ENCODE measurements around the gene NFIA.

NFIA gene

DNA sequence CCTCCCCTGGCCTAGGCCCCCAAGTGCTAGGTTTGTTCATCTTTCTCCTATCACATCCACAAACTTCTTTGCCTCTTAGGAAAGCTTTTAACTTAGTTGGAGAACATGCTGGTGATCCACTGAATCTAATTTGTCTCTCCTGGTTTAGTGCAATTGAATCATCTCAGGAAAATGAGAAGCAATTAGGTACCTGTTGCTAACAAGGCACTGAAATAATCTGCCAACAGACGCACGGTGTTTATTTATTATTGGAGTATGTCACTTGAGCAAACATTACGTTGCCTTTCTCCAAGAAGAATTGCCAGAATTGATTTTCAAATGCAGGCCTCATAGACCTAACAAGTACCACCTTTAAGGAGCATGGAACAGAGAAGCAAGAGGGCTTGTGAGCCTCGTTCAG is 309.4 kb downstream of the NFIA start (continued):
- TF ChIP-seq, protein P1, sequence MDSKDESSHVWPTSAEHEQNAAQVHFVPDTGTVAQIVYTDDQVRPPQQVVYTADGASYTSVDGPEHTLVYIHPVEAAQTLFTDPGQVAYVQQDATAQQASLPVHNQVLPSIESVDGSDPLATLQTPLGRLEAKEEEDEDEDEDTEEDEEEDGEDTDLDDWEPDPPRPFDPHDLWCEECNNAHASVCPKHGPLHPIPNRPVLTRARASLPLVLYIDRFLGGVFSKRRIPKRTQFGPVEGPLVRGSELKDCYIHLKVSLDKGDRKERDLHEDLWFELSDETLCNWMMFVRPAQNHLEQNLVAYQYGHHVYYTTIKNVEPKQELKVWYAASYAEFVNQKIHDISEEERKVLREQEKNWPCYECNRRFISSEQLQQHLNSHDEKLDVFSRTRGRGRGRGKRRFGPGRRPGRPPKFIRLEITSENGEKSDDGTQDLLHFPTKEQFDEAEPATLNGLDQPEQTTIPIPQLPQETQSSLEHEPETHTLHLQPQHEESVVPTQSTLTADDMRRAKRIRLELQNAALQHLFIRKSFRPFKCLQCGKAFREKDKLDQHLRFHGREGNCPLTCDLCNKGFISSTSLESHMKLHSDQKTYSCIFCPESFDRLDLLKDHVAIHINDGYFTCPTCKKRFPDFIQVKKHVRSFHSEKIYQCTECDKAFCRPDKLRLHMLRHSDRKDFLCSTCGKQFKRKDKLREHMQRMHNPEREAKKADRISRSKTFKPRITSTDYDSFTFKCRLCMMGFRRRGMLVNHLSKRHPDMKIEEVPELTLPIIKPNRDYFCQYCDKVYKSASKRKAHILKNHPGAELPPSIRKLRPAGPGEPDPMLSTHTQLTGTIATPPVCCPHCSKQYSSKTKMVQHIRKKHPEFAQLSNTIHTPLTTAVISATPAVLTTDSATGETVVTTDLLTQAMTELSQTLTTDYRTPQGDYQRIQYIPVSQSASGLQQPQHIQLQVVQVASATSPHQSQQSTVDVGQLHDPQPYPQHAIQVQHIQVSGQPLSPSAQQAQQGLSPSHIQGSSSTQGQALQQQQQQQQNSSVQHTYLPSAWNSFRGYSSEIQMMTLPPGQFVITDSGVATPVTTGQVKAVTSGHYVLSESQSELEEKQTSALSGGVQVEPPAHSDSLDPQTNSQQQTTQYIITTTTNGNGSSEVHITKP (tag by site-specific recombination; IDR thresholded peaks at IDR 0.05), result no peak
- TF ChIP-seq ZNF654 (tag by site-specific recombination; IDR thresholded peaks at IDR 0.05; ENCODE audit: low read depth), result no peak
- TF ChIP-seq, protein P2, sequence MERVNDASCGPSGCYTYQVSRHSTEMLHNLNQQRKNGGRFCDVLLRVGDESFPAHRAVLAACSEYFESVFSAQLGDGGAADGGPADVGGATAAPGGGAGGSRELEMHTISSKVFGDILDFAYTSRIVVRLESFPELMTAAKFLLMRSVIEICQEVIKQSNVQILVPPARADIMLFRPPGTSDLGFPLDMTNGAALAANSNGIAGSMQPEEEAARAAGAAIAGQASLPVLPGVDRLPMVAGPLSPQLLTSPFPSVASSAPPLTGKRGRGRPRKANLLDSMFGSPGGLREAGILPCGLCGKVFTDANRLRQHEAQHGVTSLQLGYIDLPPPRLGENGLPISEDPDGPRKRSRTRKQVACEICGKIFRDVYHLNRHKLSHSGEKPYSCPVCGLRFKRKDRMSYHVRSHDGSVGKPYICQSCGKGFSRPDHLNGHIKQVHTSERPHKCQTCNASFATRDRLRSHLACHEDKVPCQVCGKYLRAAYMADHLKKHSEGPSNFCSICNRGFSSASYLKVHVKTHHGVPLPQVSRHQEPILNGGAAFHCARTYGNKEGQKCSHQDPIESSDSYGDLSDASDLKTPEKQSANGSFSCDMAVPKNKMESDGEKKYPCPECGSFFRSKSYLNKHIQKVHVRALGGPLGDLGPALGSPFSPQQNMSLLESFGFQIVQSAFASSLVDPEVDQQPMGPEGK (tag by site-specific recombination; IDR thresholded peaks at IDR 0.05), result no peak
- no peak for TF ChIP-seq ZNF248 (tag by site-specific recombination; IDR thresholded peaks at IDR 0.05)
- TF ChIP-seq ZNF354C (tag by site-specific recombination; IDR thresholded peaks at IDR 0.05; ENCODE audit: borderline replicate concordance, low read depth), result no peak
- no peak for TF ChIP-seq ZNF350 (tag by site-specific recombination; IDR thresholded peaks at IDR 0.05)
- no peak for TF ChIP-seq ZNF837 (tag by site-specific recombination; IDR thresholded peaks at IDR 0.05)
- TF ChIP-seq ZNF324 (tag by site-specific recombination; IDR thresholded peaks at IDR 0.05), result no peak
- 0 out of 2 replicates have a peak, but pooled peaks have one; percentile 12 for TF ChIP-seq PRDM4 (tag by site-specific recombination; IDR thresholded peaks at IDR 0.05)
- no peak for TF ChIP-seq ATF2 (tag by site-specific recombination; IDR thresholded peaks at IDR 0.05; ENCODE audit: low read depth)
- no peak for TF ChIP-seq ZNF555 (tag by site-specific recombination; conservative IDR thresholded peaks at IDR 0.05)
- TF ChIP-seq SALL2 (tag by site-specific recombination; IDR thresholded peaks at IDR 0.05; ENCODE audit: borderline replicate concordance), result no peak
- TF ChIP-seq ZNF175 (tag by site-specific recombination; IDR thresholded peaks at IDR 0.05), result no peak
- no peak for TF ChIP-seq GLI4 (tag by site-specific recombination; IDR thresholded peaks at IDR 0.05)
- TF ChIP-seq ZSCAN30 (tag by site-specific recombination; IDR thresholded peaks at IDR 0.05), result 0 out of 2 replicates have a peak, but pooled peaks have one; percentile 10
- no peak for TF ChIP-seq ZNF37A (tag by site-specific recombination; IDR thresholded peaks at IDR 0.05)
- no peak for TF ChIP-seq ZNF202 (tag by site-specific recombination; IDR thresholded peaks at IDR 0.05; ENCODE audit: borderline replicate concordance)
- no peak for TF ChIP-seq ZNF501 (tag by site-specific recombination; IDR thresholded peaks at IDR 0.05)
- no peak for TF ChIP-seq KLF9 (tag by site-specific recombination; IDR thresholded peaks at IDR 0.05; ENCODE audit: low read depth)
- no peak for TF ChIP-seq ZNF174 (tag by site-specific recombination; IDR thresholded peaks at IDR 0.05)
- no peak for TF ChIP-seq REST (tag by site-specific recombination; IDR thresholded peaks at IDR 0.05)
- TF ChIP-seq, protein P3, sequence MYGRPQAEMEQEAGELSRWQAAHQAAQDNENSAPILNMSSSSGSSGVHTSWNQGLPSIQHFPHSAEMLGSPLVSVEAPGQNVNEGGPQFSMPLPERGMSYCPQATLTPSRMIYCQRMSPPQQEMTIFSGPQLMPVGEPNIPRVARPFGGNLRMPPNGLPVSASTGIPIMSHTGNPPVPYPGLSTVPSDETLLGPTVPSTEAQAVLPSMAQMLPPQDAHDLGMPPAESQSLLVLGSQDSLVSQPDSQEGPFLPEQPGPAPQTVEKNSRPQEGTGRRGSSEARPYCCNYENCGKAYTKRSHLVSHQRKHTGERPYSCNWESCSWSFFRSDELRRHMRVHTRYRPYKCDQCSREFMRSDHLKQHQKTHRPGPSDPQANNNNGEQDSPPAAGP (tag by site-specific recombination; IDR thresholded peaks at IDR 0.05), result no peak
- peak; percentile 74 for TF ChIP-seq ZBTB17 (tag by site-specific recombination; IDR thresholded peaks at IDR 0.05)
- TF ChIP-seq ZBTB6 (tag by site-specific recombination; IDR thresholded peaks at IDR 0.05), result no peak
- peak; percentile 82 for TF ChIP-seq FEZF1 (tag by site-specific recombination; IDR thresholded peaks at IDR 0.05)

All from HEK293 (cell line).